PC-9 (cell line): Measurements from ENCODE around the gene ARFIP1. TPM values are rescaled to one million over a fixed set of nuclear protein-coding genes. Genes with fewer than 3 reads are reported as not detected.

Source experiments
- BruUV-seq: library from RNA; stranded (reverse); fragments of 400-500 nt; replicated peaks from 2 replicates; lab custom pipeline; 2021; lab: Mats Ljungman, UMichigan
- CTCF ChIA-PET: fragments of 300-600 bp; sonication (Branson Sonifier 250); formaldehyde crosslinking; loops from one replicate; lab custom pipeline; 2022; ENCODE audit warnings: antibody characterized with exemption; lab: Charles Lee
- POLR2A ChIA-PET: fragments of 300-600 bp; sonication (Branson Sonifier 250); formaldehyde crosslinking; loops from one replicate; lab custom pipeline; 2022; ENCODE audit warnings: antibody characterized with exemption; ENCODE audit not compliant: unreplicated experiment; lab: Charles Lee
- DNase-seq, 2 experiments: peaks; one replicate each; pipeline versions ENCODE4 v3.0.0 to v3.0.0-alpha.2; 2015 to 2022; ENCODE audit warnings: mixed read lengths in 1 of 2
- H2AFZ ChIP-seq: fragments of 200-600 bp; sonication (generic); 2 replicates; pipeline ENCODE4 v1.8.1; 2017; ENCODE audit warnings: antibody characterized with exemption
- H3F3A ChIP-seq: fragments of 200-600 bp; sonication (generic); 2 replicates; pipeline ENCODE4 v1.8.1; 2017; ENCODE audit warnings: antibody characterized with exemption, mild to moderate bottlenecking, low read depth; ENCODE audit not compliant: insufficient read depth
- H3K27ac ChIP-seq: fragments of 200-600 bp; sonication (generic); 2 replicates; pipeline ENCODE4 v1.6.1; 2016; ENCODE audit warnings: mixed run types
- H3K27me3 ChIP-seq: fragments of 200-600 bp; sonication (generic); 2 replicates; pipeline ENCODE4 v1.6.1; 2016; ENCODE audit warnings: low read depth, mixed run types; ENCODE audit not compliant: insufficient read depth
- H3K36me3 ChIP-seq: fragments of 200-600 bp; sonication (generic); 2 replicates; pipeline ENCODE4 v1.6.1; 2016; ENCODE audit warnings: low read depth, mixed run types
- H3K4me1 ChIP-seq: fragments of 200-600 bp; sonication (generic); replicated peaks from 2 replicates; pipeline ENCODE4 v1.6.1; 2016; ENCODE audit warnings: mixed run types; ENCODE audit not compliant: insufficient read depth
- H3K4me2 ChIP-seq: fragments of 200-600 bp; sonication (generic); 2 replicates; pipeline ENCODE4 v1.6.1; 2017; ENCODE audit warnings: mixed run types
- H3K4me3 ChIP-seq: fragments of 200-600 bp; sonication (generic); 2 replicates; pipeline ENCODE4 v1.6.1; 2016; ENCODE audit warnings: mixed run types
- H3K79me2 ChIP-seq: fragments of 200-600 bp; sonication (generic); 2 replicates; pipeline ENCODE4 v1.6.1; 2017; ENCODE audit warnings: low read depth, mixed run types
- H3K9me2 ChIP-seq: fragments of 200-600 bp; sonication (generic); 2 replicates; pipeline ENCODE4 v1.8.1; 2017; ENCODE audit warnings: mild to moderate bottlenecking; ENCODE audit not compliant: insufficient read depth
- H3K9me3 ChIP-seq: fragments of 200-600 bp; sonication (generic); 2 replicates; pipeline ENCODE4 v1.8.1; 2016; ENCODE audit warnings: low read depth; ENCODE audit not compliant: insufficient read depth
- H4K20me1 ChIP-seq: fragments of 200-600 bp; sonication (generic); 2 replicates; pipeline ENCODE4 v1.8.1; 2017; ENCODE audit not compliant: insufficient read depth
- CTCF ChIP-seq: fragments of 200-600 bp; sonication (generic); conservative IDR thresholded peaks from 2 replicates; pipeline ENCODE4 v1.6.1; 2017; ENCODE audit warnings: mixed run types, antibody characterized with exemption, mild to moderate bottlenecking, moderate library complexity
- EZH2 ChIP-seq: fragments of 200-600 bp; sonication (generic); IDR thresholded peaks from 2 replicates; pipeline ENCODE4 v1.8.0; 2017; ENCODE audit warnings: antibody characterized with exemption, low read depth
- intact Hi-C: fragments of 100-400 bp; cut with micrococcal nuclease; formaldehyde crosslinking; loops from one replicate; pipeline ENCODE4 v1.10.0; 2022; ENCODE audit not compliant: unreplicated experiment
- total RNA-seq: library from RNA; stranded (reverse); gene quantifications from 2 replicates; pipeline ENCODE4 v1.2.3, GENCODE V29; 2021

Gene ARFIP1
- total RNA-seq, 1 experiment from 2014 or later: 38.4 TPM

- POLR2A ChIA-PET: interaction anchor here (0.7 kb wide), 1 partner anchor 10 kb away, joined by 3 read pairs; no protein-coding TSS in a partner anchor
- H3F3A ChIP-seq: no peaks in the 10 kb centered on the region
- CTCF ChIA-PET: interaction anchor here (0.6 kb wide), 1 partner anchor 482 kb away, joined by 3 read pairs; no protein-coding TSS in a partner anchor
Measured at GRCh38 chr4:152881974-152882373, 102.2 kb downstream of the ARFIP1 start.

GRCh38 chr4:152885185-152885584, 105.4 kb downstream of the ARFIP1 start:
- CTCF ChIA-PET: no interaction called here
- Histone ChIP-seq H2AFZ (no peak overlapping the region), H3K36me3 (peaks cover 5% of the 10 kb centered on the region; the same call in 1 of the 2 replicates), H3K4me1 (no peaks in the 10 kb centered on the region), H3K27me3 (no peaks in the 10 kb centered on the region), H3K9me2 (no peaks in the 10 kb centered on the region), H3K79me2 (no peaks in the 10 kb centered on the region), H3K27ac (no peak overlapping the region), H3K4me3 (no peak overlapping the region), H3K9me3 (no peaks in the 10 kb centered on the region), H4K20me1 (no peaks in the 10 kb centered on the region), H3K4me2 (no peak overlapping the region), H3F3A (no peaks in the 10 kb centered on the region)
- BruUV-seq: no TSS peak
- no peak for DNase-seq
- no peak for TF ChIP-seq EZH2
- POLR2A ChIA-PET: no interaction called here
- intact Hi-C loops: no loop called here

More at GRCh38 chr4:152881974-152882373, 102.2 kb downstream of the ARFIP1 start:
- H3K9me2 ChIP-seq: no peaks in the 10 kb centered on the region
- intact Hi-C loops: no loop called here
- H3K9me3 ChIP-seq: no peaks in the 10 kb centered on the region
- H3K4me2 ChIP-seq: no peak overlapping the region
- no peak for DNase-seq
- no peaks in the 10 kb centered on the region for H3K4me1 ChIP-seq
- no peaks in the 10 kb centered on the region for H3K79me2 ChIP-seq
- no peaks in the 10 kb centered on the region for H4K20me1 ChIP-seq
- H3K4me3 ChIP-seq: no peak overlapping the region
- no peak overlapping the region for H3K27ac ChIP-seq
- no peaks in the 10 kb centered on the region for H3K27me3 ChIP-seq
- no peak for TF ChIP-seq CTCF
- TF ChIP-seq EZH2: no peak
- BruUV-seq: no TSS peak
- no peak overlapping the region for H2AFZ ChIP-seq
- no peaks in the 10 kb centered on the region for H3K36me3 ChIP-seq

- CTCF ChIA-PET: no interaction called here
- Histone ChIP-seq H3K9me3 (no peaks in the 10 kb centered on the region), H3K9me2 (no peaks in the 10 kb centered on the region), H3K4me3 (no peak overlapping the region), H3K79me2 (no peaks in the 10 kb centered on the region), H3K4me1 (no peaks in the 10 kb centered on the region), H3F3A (no peaks in the 10 kb centered on the region), H4K20me1 (no peaks in the 10 kb centered on the region), H3K27ac (no peak overlapping the region), H3K4me2 (no peak overlapping the region), H3K27me3 (no peaks in the 10 kb centered on the region), H2AFZ (no peak overlapping the region), H3K36me3 (peaks cover 5% of the 10 kb centered on the region; the same call in 1 of the 2 replicates)
- no TSS peak for BruUV-seq
- intact Hi-C loops: no loop called here
- TF ChIP-seq CTCF (no peak), EZH2 (no peak)
- POLR2A ChIA-PET: no interaction called here
- DNase-seq: no peak
Measured at GRCh38 chr4:152886201-152886600, 106.4 kb downstream of the ARFIP1 start.

GRCh38 chr4:152887981-152888380, 108.2 kb downstream of the ARFIP1 start:
- Histone ChIP-seq H3K4me3 (no peak overlapping the region), H3K79me2 (no peaks in the 10 kb centered on the region), H4K20me1 (no peaks in the 10 kb centered on the region), H3K4me1 (no peaks in the 10 kb centered on the region), H3K27me3 (no peaks in the 10 kb centered on the region), H3F3A (no peaks in the 10 kb centered on the region), H2AFZ (no peak overlapping the region), H3K9me2 (no peaks in the 10 kb centered on the region), H3K36me3 (peaks cover 5% of the 10 kb centered on the region; the same call in 1 of the 2 replicates), H3K27ac (no peak overlapping the region), H3K9me3 (no peaks in the 10 kb centered on the region), H3K4me2 (no peak overlapping the region)
- CTCF ChIA-PET: no interaction called here
- no peak for DNase-seq
- no TSS peak for BruUV-seq
- intact Hi-C loops: no loop called here
- TF ChIP-seq EZH2: no peak
- TF ChIP-seq CTCF: no peak
- POLR2A ChIA-PET: no interaction called here
